ENCODE data around the gene AP3M1. TPM values are rescaled to one million over a fixed set of nuclear protein-coding genes. Genes with fewer than 3 reads are reported as not detected.

The AP3M1 gene
- total RNA-seq, 1 experiment from 2014 or later: 68.3 TPM

DNA sequence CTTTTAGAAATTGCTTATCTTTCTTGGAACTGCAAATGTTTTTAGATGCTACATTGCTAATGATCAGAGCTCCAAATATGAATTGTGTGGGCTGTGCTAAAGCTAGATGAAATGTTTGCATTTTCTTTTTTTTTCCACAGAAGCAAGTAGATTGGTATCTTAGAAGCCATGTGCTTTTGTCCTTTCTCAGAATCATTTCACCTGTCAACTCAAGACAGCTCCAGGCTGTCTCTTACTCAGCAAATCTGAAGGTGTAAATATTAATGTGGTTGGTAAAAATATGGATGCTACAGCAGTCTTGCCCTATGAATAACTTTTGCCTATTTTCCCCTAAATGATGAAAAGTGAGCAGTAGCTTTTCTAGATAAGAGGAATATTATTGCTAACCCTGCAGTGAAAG, 41.2 kb downstream of the AP3M1 start:
- Histone ChIP-seq H3K27me3 (replicated peaks; ENCODE audit: insufficient read depth, low read depth, low read length, poor library complexity) (no peaks in the 10 kb centered on the region), H3K9me3 (ENCODE audit: low read depth, low read length, poor library complexity, severe bottlenecking) (no peaks in the 10 kb centered on the region), H3K4me1 (ENCODE audit: insufficient read depth, low read length, poor library complexity, severe bottlenecking) (no peaks in the 10 kb centered on the region), H3K36me3 (ENCODE audit: insufficient read depth, low read length, poor library complexity, severe bottlenecking) (peaks cover 93% of the 10 kb centered on the region), H3K27ac (ENCODE audit: low read depth, low read length, poor library complexity, severe bottlenecking) (no peak overlapping the region), H3K4me3 (ENCODE audit: low read depth, low read length, poor library complexity, severe bottlenecking) (no peak overlapping the region)
- TF ChIP-seq, protein P1, sequence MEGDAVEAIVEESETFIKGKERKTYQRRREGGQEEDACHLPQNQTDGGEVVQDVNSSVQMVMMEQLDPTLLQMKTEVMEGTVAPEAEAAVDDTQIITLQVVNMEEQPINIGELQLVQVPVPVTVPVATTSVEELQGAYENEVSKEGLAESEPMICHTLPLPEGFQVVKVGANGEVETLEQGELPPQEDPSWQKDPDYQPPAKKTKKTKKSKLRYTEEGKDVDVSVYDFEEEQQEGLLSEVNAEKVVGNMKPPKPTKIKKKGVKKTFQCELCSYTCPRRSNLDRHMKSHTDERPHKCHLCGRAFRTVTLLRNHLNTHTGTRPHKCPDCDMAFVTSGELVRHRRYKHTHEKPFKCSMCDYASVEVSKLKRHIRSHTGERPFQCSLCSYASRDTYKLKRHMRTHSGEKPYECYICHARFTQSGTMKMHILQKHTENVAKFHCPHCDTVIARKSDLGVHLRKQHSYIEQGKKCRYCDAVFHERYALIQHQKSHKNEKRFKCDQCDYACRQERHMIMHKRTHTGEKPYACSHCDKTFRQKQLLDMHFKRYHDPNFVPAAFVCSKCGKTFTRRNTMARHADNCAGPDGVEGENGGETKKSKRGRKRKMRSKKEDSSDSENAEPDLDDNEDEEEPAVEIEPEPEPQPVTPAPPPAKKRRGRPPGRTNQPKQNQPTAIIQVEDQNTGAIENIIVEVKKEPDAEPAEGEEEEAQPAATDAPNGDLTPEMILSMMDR (conservative IDR thresholded peaks at IDR 0.05; ENCODE audit: low read depth, low read length): no peak
- no peak for TF ChIP-seq EZH2 (IDR thresholded peaks at IDR 0.05; ENCODE audit: borderline replicate concordance, low read depth, low read length, poor library complexity, severe bottlenecking)
- ChIA-PET POLR2A (ENCODE audit: low non-redundant PET) (no interaction called here), CTCF (no interaction called here)
- no TSS peak for BruUV-seq (replicated peaks)
- intact Hi-C loops (cut with micrococcal nuclease; ENCODE audit: unreplicated experiment): no loop called here
- no peak for DNase-seq (ENCODE audit: low spot score)

DNA sequence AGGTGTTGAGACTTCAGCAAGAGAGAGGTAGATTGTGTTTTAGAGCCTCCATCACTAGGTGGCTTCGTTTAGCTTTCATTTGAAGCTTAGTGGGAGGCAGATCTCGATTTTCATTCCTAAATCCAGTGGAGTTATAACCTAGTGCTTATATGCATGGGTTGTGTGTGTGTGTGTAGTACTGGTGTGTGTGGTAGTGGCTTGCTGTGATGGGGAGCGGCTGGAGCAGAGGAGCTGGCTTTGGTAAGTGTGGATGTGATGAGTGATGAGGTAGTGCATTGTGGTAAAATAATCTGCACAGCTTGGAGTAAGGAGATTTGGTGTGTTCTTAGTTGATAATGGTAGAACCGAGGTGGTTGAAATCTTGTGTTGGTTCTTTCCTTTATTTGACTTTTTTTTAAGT, 43.2 kb downstream of the AP3M1 start:
- no peak for TF ChIP-seq EZH2 (IDR thresholded peaks at IDR 0.05; ENCODE audit: borderline replicate concordance, low read depth, low read length, poor library complexity, severe bottlenecking)
- TF ChIP-seq, protein P1 (conservative IDR thresholded peaks at IDR 0.05; ENCODE audit: low read depth, low read length): no peak
- BruUV-seq (replicated peaks): no TSS peak
- intact Hi-C loops (cut with micrococcal nuclease; ENCODE audit: unreplicated experiment): no loop called here
- Histone ChIP-seq H3K36me3 (ENCODE audit: insufficient read depth, low read length, poor library complexity, severe bottlenecking) (peaks cover 90% of the 10 kb centered on the region), H3K4me3 (ENCODE audit: low read depth, low read length, poor library complexity, severe bottlenecking) (no peak overlapping the region), H3K27me3 (replicated peaks; ENCODE audit: insufficient read depth, low read depth, low read length, poor library complexity) (no peaks in the 10 kb centered on the region), H3K9me3 (ENCODE audit: low read depth, low read length, poor library complexity, severe bottlenecking) (no peaks in the 10 kb centered on the region), H3K27ac (ENCODE audit: low read depth, low read length, poor library complexity, severe bottlenecking) (no peak overlapping the region), H3K4me1 (ENCODE audit: insufficient read depth, low read length, poor library complexity, severe bottlenecking) (no peaks in the 10 kb centered on the region)
- no peak for DNase-seq (ENCODE audit: low spot score)
- CTCF ChIA-PET: no interaction called here
- POLR2A ChIA-PET (ENCODE audit: low non-redundant PET): no interaction called here

DNA sequence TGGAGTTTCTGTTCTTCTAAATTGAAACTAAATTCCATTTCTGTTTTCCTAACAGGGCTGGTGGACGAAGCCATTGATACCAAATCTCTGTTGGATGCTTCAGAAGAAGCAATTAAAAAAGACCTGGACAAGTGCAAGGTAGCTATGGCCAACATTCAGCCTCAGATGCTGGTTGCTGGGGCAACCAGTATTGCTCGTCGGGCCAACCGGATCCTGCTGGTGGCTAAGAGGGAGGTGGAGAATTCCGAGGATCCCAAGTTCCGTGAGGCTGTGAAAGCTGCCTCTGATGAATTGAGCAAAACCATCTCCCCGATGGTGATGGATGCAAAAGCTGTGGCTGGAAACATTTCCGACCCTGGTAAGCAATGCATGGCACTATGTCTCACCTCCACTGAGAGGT, 45.6 kb downstream of the AP3M1 start:
- intact Hi-C loops (cut with micrococcal nuclease; ENCODE audit: unreplicated experiment): no loop called here
- CTCF ChIA-PET: no interaction called here
- BruUV-seq (replicated peaks): no TSS peak
- no peak overlapping the region for H3K27ac ChIP-seq (ENCODE audit: low read depth, low read length, poor library complexity, severe bottlenecking)
- H3K9me3 ChIP-seq (ENCODE audit: low read depth, low read length, poor library complexity, severe bottlenecking): no peaks in the 10 kb centered on the region
- H3K4me1 ChIP-seq (ENCODE audit: insufficient read depth, low read length, poor library complexity, severe bottlenecking): no peaks in the 10 kb centered on the region
- POLR2A ChIA-PET (ENCODE audit: low non-redundant PET): interaction anchor here (0.6 kb wide), 1 partner anchor 113 kb away, joined by 4 read pairs; no protein-coding TSS in a partner anchor
- H3K4me3 ChIP-seq (ENCODE audit: low read depth, low read length, poor library complexity, severe bottlenecking): no peak overlapping the region
- H3K36me3 ChIP-seq (ENCODE audit: insufficient read depth, low read length, poor library complexity, severe bottlenecking): peaks cover 88% of the 10 kb centered on the region
- H3K27me3 ChIP-seq (replicated peaks; ENCODE audit: insufficient read depth, low read depth, low read length, poor library complexity): no peaks in the 10 kb centered on the region
- DNase-seq (ENCODE audit: low spot score): no peak
- TF ChIP-seq EZH2 (IDR thresholded peaks at IDR 0.05; ENCODE audit: borderline replicate concordance, low read depth, low read length, poor library complexity, severe bottlenecking): no peak
- TF ChIP-seq, protein P1 (conservative IDR thresholded peaks at IDR 0.05; ENCODE audit: low read depth, low read length): no peak

All from A673 (cell line).